Muscle of back (tissue), 11 donors: ENCODE measurements around the gene LPP. TPM values are rescaled to one million over a fixed set of nuclear protein-coding genes. Genes with fewer than 3 reads are reported as not detected.
"Not testable (repeated sequence)": the region's sequence is repeated elsewhere in the genome, so short reads cannot be mapped to it uniquely, and the experiment has no call there.

Experiments used
- DNase-seq, 3 donors: peaks; one replicate each; pipeline versions ENCODE4 v3.0.0 to v3.0.0-alpha.2; 2013
- polyA plus RNA-seq, 10 donors: library from polyadenylated mRNA; unstranded; fragments of 120-200 nt; gene quantifications; one replicate each; pipeline ENCODE4 v1.2.1, GENCODE V29; 2013; ENCODE audit not compliant: insufficient read length in 10 of 10

The LPP gene
- polyA plus RNA-seq, 10 donors = 12.0 to 18.9 (median 16.3) TPM

DNA sequence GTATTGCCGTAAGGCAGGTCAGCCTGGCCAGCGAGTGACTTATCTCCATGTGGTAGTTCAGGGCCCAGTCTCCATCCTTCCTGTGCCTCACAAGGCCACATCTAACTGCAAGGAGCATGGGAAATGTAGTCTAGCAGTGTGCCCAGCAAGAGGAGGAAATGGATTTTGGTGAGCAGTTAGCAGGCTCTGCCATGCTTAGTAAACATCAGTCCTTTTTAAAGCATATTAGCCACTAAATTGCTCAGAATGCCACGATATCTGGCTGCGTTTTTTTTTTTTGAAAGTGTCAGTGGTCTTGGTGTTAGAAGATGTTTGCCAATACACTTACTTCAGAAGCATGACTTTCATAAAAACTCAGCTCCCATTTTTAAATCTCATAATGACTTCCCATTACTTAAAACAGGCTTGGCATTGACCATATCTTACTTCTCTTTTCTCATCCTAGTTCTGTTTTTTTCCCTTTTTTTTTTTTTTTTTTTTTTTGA is 547.6 kb downstream of the LPP start:
- DNase-seq = no peak

DNA sequence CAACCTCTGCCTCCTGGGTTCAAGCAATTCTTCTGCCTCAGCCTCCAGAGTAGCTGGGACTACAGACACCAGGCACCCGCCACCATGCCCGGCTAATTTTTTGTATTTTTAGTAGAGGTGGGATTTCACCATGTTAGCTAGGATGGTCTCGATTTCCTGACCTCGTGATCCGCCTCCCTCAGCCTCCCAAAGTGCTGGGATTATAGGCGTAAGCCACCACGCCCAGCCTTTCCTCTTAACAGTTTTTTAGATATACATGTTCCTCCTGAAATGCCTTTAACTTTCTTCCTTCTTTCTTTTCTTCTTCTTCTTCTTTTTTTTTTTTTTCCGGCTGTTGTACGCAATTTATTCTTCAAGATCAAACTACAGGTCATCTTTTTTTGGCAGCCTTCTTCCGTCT is 548.1 kb downstream of the LPP start:
- DNase-seq = not testable (repeated sequence)

DNA sequence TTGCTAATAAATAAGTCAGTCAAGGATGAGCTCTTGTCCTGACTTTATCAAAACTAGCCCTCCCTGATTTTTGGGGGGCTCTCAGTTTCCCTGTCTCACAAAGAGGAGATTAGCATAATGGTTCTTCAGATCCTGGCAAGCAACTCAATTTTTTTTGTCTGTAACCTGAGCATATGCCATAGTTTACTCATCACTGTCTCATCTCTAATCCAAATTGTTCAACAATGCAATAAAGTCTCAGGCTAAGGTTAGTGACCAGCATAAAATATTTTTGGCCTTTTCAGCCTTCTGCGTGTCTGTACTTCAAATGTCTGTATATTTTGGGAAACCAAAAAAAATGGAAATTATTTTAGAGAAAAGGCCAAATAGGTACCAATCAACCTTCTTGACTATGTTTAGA is 552.2 kb downstream of the LPP start:
- no peak for DNase-seq

DNA sequence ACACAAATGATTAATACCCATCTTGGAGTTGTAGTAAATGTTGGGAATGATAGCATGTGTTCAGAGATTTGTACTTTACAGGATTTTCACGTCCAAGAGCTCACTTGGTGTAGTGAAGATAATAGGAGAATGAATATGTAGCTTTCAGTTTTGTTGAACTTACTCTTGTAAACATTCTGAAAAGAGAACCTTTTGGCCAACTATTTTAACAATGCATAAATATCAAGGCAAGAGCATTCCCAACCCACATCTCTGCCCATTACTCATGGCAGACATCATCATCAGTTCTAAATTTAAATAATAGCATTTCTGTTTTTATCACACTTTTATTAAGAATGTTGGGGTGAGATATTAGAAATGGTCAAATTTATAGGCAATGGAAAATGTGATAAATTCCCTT is 552.6 kb downstream of the LPP start:
- DNase-seq = no peak

DNA sequence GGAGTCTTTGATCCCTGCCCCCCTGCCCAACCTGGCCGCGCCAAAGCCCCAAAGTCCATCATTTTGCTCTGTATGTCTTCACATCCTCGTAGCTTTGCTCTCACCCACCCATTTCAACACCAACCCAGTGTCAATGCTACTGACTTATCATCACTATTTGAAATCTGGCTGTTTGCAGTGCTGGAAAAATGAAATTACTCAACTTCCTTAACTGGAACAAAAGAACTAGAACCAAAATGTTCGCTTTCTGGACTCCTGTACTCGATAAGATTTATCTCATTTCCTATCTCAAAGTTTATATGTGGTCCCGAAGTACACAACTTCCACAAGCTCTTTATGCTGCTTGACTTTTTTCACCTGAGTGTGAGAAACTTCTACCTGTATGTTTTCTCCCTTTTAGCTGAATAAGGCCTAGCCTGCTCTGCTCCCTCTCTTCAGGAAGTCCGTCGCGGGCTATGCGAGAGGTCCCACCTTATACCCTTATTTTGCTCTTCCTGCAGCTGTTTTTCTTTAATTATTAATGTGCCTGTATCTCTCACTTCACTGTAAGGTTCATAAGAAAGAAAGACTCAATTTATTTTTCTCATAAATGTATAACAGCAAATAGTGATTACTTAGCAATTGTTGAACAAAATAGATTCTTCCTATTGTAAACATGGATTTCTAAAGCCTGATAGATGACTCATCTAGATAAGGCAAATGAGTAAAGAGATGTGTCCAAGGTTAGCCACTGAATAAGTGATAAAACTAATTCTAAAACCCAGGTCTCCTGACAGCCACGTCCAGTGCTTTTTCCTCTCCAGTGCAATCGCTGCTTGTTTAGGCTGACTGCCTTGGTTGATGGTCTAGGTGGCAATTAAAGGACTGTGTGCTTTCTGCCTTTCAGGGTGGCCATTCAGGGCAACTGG is 553.7 kb downstream of the LPP start:
- no peak for DNase-seq

DNA sequence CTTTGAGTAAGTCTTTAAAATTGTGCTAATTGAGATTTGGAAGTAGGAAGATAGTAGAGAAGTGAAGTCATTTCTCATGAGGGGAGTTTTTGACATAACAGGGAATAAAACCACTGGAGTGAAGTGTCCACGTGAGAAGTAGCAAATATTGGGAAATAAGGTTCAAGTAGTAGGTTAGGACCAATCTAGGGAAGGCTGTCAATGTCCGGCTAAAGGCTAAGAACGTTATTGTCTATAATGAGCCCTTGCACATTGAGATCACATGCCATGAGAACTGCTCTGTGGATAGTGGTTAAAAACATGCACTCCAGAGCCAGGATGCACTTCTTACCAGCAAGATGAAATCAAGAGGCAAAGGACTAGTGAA is 557.9 kb downstream of the LPP start:
- DNase-seq = no peak

DNA sequence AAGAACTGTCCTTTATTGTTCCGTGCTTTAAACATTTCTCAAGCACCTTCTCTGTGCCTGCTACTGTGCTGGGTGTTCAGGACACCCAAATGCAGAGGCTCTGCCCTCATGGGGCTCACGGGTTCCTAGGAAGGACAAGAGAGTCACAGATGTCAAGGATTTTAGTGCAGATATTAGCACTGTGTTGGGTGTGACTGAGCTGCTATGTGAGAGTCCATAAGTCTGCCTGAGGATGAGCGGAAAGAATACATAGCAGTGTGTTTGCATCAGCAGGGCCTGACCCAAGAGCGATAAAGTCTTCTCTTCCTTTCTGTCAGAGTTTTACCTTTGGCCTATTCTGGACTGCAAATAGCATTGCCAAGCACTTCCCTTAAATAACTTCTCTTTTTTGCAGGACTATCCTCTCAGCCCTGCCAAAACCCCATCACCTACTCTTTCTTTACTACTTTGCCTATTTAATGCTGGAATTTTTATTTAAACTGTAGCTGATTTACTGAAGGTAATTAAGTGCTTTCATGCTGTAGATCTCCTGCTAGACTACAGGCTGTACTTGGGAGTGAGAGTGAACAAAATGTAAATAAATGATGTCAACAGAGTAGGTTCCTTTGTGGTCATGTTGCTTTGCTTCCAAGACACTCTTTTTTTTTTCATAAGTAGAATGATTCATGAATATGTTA is 558.4 kb downstream of the LPP start:
- peak; percentile 25 to 55 (median 25) for DNase-seq

DNA sequence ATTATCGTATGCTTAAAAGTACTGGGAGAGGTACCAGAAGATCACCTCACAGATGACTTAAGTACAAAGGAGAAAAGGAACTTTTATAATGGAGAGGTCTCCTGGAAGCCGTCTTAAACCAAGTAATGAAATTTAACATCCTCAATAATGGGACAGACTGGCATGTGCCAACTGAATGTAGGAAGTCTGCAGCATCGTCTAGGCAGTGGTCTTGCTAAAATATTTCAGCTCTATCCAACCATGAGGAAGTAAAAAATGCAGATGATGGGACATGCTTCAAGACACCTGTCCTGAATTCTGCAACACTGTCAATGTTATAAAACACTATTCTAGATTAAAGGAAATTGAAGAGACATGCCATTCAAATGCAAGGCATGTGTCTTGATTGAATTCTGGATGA is 559.0 kb downstream of the LPP start:
- no peak for DNase-seq

DNA sequence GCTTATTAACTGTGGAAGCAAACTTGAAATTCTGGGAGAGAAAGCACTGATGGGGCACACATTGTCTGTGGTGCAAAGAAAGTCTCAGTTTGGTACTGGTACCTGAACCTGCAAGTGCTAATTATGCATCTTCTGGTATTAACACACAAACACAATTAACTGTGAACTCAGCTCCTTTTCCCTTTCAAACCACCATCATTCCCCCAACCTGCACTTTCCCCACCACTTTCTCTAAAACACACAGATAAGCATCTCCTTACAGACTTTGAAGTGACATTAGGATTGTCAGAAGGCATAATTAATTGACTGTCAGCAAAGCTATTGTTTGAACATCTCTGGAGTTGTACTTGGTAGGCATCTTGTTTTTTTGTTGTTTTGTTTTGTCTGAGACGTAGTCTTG is 565.6 kb downstream of the LPP start:
- DNase-seq = no peak

DNA sequence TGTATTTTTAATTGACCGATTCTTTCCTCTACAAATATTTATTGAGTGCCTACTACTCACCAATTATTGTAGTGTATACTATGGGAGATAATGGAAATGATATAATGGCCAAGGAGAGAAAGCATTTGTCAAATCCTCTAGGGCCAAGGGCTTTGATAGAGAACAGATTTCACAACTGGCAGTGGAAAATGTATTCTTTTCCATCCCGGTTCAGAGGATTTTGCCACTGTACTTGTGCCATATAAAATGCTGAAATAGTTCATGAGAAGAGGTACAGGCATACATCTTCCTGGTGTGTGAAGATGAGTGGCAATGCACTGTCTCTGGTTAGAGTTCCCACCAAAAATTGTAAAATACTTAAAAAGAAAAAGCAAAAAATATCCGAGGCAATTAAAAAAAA is 566.3 kb downstream of the LPP start:
- DNase-seq = no peak

DNA sequence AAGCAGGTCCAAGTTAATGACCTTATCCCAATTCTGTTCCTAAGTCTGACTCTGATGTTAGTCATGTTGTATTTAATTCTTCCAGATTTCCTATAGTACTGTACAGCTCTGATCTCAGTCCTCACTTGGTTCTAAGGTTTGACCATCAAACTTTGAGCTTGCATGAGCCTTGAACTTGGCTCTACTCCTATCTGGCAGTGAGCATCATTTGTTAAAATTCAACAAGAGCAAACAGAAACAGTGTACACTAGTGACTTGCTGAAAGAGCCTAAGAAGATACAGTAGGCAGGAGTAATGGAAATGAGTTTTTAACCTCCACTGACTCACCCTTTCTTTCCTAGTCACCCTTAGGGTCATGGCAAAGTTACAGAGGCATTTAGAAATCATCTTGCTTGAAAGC is 566.7 kb downstream of the LPP start:
- DNase-seq = no peak

DNA sequence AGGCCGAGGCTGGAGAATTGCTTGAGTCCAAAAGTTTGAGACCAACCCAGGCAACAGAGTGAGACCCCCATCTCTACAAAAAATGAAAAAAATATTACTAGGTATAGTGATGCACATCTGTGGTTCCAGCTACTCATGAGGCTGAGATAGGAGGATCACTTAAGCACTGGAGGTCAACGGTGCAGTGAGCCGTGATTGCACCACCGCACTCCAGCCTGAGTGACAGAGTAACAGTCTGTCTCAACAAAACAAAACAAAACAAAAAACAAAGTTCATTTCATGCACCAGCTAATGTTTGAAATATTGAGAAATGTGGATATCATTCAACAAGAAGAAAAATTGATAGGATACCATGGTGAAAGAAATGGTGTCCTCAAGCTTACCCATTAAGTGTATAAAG is 567.4 kb downstream of the LPP start:
- no peak for DNase-seq

DNA sequence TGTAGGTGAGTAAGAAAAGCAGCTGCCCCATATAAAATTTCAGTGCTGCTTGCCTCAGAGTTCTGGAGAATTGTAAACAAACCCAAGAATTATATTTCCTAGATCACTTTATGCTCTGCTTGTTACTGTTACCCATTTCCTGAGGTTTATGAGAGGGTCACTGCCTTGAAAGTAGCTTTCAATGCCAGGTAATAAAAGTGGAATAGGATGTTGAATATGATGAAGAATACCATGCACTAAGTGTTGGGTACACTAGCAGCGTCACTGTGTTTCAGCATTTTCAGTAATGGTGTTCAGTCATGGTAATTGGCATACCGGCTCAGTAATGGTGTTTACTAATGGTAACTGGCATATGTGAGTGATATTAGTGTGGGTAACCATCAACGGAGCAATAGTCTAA is 568.0 kb downstream of the LPP start:
- DNase-seq = no peak

DNA sequence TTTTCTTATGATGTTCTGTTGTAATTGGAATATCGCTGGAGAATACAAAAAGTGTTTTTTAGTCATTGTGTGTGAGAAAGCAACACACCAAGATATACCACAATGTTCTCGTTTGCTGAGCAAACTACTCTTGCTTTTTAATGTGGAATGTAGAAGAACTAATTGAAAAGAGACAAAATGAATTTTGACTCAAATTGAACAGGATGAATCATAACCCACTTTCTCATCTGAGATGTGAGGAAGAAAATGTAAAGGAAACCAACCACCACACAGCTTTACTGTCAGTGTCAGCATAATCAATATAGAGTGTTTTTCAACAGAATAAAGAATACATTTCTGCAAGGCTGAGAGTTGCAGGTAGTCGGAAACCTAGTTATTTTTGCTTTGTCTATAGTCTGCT is 569.0 kb downstream of the LPP start:
- DNase-seq = no peak

DNA sequence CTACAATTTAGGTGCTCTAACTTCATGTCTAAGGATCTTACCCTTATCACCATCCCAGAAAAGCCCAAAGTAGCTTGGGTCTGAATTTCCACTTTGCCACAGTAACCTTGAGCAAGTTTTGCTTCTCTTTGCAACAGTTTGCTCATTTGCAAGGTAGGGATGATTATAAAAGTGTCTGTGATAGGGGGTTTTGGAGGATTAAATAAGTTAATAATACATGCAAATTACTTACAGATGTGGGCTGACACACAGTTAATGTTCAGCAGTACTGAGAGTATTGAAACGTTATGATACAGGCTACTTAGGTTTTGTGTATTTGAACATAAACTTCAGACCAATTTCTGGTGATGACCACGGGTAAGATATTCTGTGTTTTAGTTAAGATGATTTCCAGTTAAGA is 573.1 kb downstream of the LPP start:
- no peak for DNase-seq

DNA sequence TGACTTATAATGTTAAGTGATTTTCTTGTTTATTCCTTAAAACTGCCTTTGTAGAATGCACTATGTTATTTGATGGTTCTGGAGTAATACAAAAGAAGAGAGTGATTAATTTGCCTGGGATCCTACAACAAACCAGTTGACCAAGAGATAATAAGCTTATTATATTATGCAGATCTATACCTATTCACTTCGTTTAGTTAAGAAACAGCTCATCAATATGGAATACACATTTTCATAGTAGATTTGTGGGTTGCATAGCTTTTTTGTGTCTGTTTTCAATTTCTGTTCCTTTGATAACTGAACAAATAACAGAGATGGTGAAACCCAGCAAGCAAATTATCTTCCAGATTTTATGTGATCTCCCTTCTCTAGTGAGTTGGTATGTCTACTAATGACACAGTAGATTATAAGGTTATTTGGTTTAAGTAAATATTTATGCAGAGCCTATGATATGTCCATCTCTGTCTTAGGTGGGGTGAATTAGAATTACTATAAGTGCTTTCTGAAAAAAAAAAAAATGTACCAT is 574.5 kb downstream of the LPP start:
- DNase-seq = no peak

DNA sequence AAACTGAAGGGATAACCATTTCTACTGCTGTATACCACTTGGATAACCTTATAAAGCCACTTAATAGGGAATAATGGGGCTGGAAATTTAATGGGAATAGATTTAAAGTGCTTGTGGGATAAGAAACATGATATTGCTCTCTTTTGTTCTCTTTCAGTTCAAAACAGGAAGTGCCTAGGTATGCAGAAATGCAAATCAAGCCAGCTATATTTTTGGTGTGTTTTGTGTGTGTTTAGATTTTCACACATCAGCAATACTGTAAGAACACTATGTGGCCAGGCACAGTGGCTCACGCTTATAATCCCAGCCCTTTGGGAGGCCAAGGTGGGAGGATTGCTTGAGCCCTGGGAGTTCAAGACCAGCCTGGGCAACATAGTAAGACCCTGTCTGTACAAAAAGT is 575.5 kb downstream of the LPP start:
- DNase-seq = no peak

DNA sequence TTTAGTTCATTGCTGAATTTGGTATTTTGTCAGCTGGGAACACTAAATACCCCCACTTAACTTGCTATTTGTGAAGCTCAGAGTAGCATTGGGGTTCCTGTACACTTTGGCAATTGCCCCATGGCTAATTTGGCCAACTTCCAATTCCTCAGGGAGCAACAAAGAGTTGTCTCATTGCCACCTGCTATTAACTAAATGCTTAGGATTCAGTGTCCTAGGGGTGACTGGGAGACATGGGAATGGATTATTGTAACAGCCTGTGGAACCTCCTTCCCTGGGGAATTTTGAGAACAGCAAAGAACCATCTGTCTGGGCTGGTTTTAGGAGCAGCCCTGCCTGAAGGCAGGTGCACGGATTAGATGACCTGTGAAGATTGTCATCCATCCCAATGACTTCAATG is 580.4 kb downstream of the LPP start:
- DNase-seq = peak in 2 of 3 donors; percentile 46 to 68

DNA sequence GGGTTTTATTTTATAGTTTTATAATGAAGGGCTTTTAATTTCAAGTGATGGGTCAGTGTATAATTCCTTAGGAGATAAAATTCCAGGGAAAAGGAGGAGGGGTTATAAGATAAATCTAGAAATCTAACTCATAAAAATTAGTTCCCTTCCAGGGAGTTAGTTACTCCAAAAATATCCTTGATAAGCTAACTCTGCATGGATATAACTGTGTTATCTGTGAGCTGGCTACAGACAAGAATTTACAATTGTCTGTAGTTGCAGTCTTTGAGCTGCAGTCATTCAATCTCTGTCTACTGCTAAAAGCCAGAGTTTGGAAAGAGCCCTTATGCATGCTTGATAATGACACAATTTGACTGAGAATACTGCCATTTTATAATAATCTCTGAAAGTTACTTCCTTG is 585.6 kb downstream of the LPP start:
- DNase-seq = no peak

DNA sequence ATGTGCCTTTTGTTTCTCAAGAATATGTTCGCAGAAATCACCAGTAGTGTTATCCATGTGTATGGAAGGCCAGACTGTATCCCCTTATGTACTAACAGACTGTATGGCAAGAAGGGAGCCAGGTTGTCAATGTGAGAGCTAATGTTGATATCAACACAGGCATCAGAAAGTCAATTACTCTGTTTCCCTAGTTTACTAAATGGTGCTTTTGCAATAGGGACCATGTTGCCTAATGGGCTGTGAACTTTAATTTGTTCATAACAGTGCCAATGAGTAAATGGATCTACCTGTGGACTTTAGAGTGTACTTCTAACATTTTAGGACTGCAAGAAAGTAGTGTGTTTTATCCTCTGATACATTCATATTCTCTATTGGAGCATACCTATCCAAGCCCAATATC is 586.1 kb downstream of the LPP start:
- DNase-seq = no peak

DNA sequence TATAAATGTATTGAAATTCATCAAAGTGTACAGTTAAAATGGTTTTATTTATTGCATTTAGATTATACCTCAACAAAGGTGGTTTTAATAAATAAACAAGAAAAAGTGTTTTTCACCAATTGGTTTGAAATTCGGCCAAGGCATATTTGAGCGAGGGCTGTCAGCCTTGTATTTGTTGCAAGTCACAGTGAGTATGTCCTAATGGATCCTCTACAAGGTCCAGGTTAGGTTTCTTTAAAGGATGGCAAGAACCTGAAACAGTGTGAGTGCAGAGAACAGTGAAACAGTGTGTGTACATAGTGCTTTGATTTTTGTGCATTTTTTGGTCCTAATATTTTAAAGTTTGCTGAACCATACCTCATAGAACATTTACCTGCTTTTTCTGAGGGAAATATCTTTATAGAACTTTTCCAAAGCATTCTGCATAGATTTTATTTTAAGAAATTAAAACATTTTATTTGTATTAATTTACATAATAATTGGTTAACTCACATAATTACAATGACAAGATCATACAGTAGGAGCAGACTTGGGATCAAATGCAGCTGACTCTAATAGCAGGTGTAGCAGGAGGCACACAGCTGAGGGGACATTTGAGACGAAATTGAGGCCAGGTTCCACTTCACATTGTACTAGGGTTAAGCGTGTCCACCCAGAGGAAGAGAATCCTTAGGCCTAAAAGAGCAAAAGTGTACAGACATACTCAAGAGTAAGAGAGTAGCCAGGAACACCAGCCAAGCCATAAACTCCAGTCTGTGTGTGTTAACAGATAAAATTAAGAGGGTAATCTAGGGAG is 589.0 kb downstream of the LPP start:
- peak; percentile 10 to 35 (median 18) for DNase-seq

DNA sequence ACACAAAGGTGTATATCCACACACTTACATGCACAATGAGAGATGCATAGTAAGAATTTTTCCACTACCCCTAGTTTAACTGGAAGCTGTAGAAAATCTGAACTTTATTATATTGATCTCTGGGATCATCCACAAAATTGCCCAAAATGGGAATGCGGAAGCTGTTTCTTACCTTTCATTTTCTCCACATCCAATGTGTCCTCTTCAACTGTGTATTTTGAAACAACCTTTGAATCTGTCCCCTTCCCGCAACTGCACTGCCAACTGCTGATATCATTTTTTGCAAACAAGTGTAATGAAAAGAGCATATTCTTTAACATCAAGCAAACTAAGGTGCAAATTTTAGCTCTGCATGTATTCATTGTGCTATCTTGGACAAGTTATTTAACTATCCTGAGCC is 590.2 kb downstream of the LPP start:
- no peak for DNase-seq
